HepG2 (cell line): ENCODE data around the gene BABAM1. TPM values are rescaled to one million over a fixed set of nuclear protein-coding genes. Genes with fewer than 3 reads are reported as not detected.

Source experiments
- ATF1 ChIP-seq: IDR thresholded peaks from 2 replicates; pipeline ENCODE4 v1.6.1; 2016; ENCODE audit warnings: mild to moderate bottlenecking, control low read depth
- CBX2 ChIP-seq, 2 experiments: fragments of 200-600 bp in 1 of 2; sonication (generic); formaldehyde crosslinking in 1 of 2; IDR thresholded peaks; 2 replicates each; pipeline versions ENCODE4 v1.7.0 to v1.8.1; 2018 to 2022; ENCODE audit warnings: low read depth in 2 of 2, low read length in 1 of 2, mild to moderate bottlenecking in 1 of 2, missing genetic modification reagents in 1 of 2
- DNMT1 ChIP-seq: sonication (generic); formaldehyde crosslinking; IDR thresholded peaks from 2 replicates; pipeline ENCODE4 v1.5.1; 2020; ENCODE audit warnings: mild to moderate bottlenecking, missing genetic modification reagents
- GTF3A ChIP-seq: sonication (generic); formaldehyde crosslinking; conservative IDR thresholded peaks from 2 replicates; pipeline ENCODE4 v1.4.0; 2020; ENCODE audit warnings: mild to moderate bottlenecking, missing genetic modification reagents
- HNRNPH1 ChIP-seq: fragments of 200-400 bp; formaldehyde crosslinking; optimal IDR thresholded peaks from 2 replicates; pipeline ENCODE3; 2017; ENCODE audit warnings: mild to moderate bottlenecking, low read depth, low read length
- HOXA9 ChIP-seq: sonication (generic); formaldehyde crosslinking; IDR thresholded peaks from 2 replicates; pipeline ENCODE4 v1.8.1; 2022; ENCODE audit warnings: missing genetic modification reagents, mild to moderate bottlenecking, moderate library complexity, borderline replicate concordance
- NCOA1 ChIP-seq: sonication (generic); formaldehyde crosslinking; IDR thresholded peaks from 2 replicates; pipeline ENCODE4 v1.9.0; 2021; ENCODE audit warnings: missing genetic modification reagents
- PAX8 ChIP-seq: sonication (generic); formaldehyde crosslinking; IDR thresholded peaks from 2 replicates; pipeline ENCODE4 v1.8.0; 2022; ENCODE audit warnings: mild to moderate bottlenecking, missing genetic modification reagents, borderline replicate concordance
- RFXAP ChIP-seq: sonication (generic); formaldehyde crosslinking; IDR thresholded peaks from 2 replicates; pipeline ENCODE4 v1.4.0; 2020; ENCODE audit warnings: missing genetic modification reagents, borderline replicate concordance
- RXRB ChIP-seq: IDR thresholded peaks from 2 replicates; pipeline ENCODE4 v1.6.1; 2016; ENCODE audit warnings: borderline replicate concordance, missing genetic modification reagents, missing compliant biosample characterization
- SAP130 ChIP-seq: IDR thresholded peaks from 2 replicates; pipeline ENCODE4 v1.6.1; 2016; ENCODE audit warnings: low read depth
- SNAI1 ChIP-seq: sonication (generic); formaldehyde crosslinking; IDR thresholded peaks from 2 replicates; pipeline ENCODE4 v1.5.0; 2020; ENCODE audit warnings: mild to moderate bottlenecking, missing genetic modification reagents, borderline replicate concordance
- THAP11 ChIP-seq: IDR thresholded peaks from 2 replicates; pipeline ENCODE4 v1.6.1; 2016; ENCODE audit warnings: missing biosample characterization, missing genetic modification reagents
- ZBTB3 ChIP-seq: sonication (generic); formaldehyde crosslinking; IDR thresholded peaks from 2 replicates; pipeline ENCODE4 v1.4.0; 2020; ENCODE audit warnings: low read depth, mild to moderate bottlenecking, moderate library complexity, missing genetic modification reagents, borderline replicate concordance
- ZFP36 ChIP-seq: fragments of 150-350 bp; IDR thresholded peaks from 2 replicates; pipeline ENCODE4 v1.6.1; 2018; ENCODE audit warnings: borderline replicate concordance, low read length, low read depth; ENCODE audit not compliant: partially characterized antibody
- ZFYVE20 ChIP-seq: sonication (generic); formaldehyde crosslinking; IDR thresholded peaks from 2 replicates; pipeline ENCODE4 v1.8.0; 2023; ENCODE audit warnings: low read depth, mild to moderate bottlenecking, moderate library complexity, missing genetic modification reagents, borderline replicate concordance
- ZNF367 ChIP-seq: sonication (generic); formaldehyde crosslinking; IDR thresholded peaks from 2 replicates; pipeline ENCODE4 v1.4.0; 2020; ENCODE audit warnings: missing genetic modification reagents, borderline replicate concordance
- ZNF563 ChIP-seq: sonication (generic); formaldehyde crosslinking; IDR thresholded peaks from 2 replicates; pipeline ENCODE4 v1.8.0; 2022; ENCODE audit warnings: mild to moderate bottlenecking, moderate library complexity, missing genetic modification reagents
- ZNF629 ChIP-seq: sonication (generic); formaldehyde crosslinking; conservative IDR thresholded peaks from 2 replicates; pipeline ENCODE4 v1.5.0; 2020; ENCODE audit warnings: missing genetic modification reagents
- ZNF709 ChIP-seq: sonication (generic); formaldehyde crosslinking; IDR thresholded peaks from 2 replicates; pipeline ENCODE4 v1.5.0; 2020; ENCODE audit warnings: mild to moderate bottlenecking, missing genetic modification reagents
- ZNF720 ChIP-seq: sonication (generic); formaldehyde crosslinking; IDR thresholded peaks from 2 replicates; pipeline ENCODE4 v1.4.0; 2020; ENCODE audit warnings: missing genetic modification reagents
- ZNF788 ChIP-seq: sonication (generic); formaldehyde crosslinking; IDR thresholded peaks from 2 replicates; pipeline ENCODE4 v1.5.0; 2020; ENCODE audit warnings: mild to moderate bottlenecking, missing genetic modification reagents, borderline replicate concordance
- polyA plus RNA-seq, 8 experiments: library from polyadenylated mRNA; depleted of rRNA in 3 of 8; stranded (reverse) in 7 of 8; unstranded in 1 of 8; fragments of >200 nt; fragmentation: Illumina TruSeq in 4 of 8; extraction: Trizol in 4 of 8; gene quantifications; 2 replicates each; pipeline versions ENCODE4 v1.2.1 to v1.2.3, GENCODE V29; 2011 to 2016; ENCODE audit warnings: low read depth in 4 of 8, missing spikeins in 1 of 8, mixed read lengths in 1 of 8; ENCODE audit not compliant: insufficient read depth in 1 of 8
- total RNA-seq, 5 experiments: library from RNA; depleted of rRNA; stranded (reverse); fragments of >200 nt; fragmentation: Illumina TruSeq; extraction: Trizol; gene quantifications; 2 replicates each; pipeline ENCODE4 v1.2.3, GENCODE V29; 2016; ENCODE audit warnings: low read depth in 1 of 5
- TF ChIP-seq, protein P1 (sequence below): sonication (generic); formaldehyde crosslinking; IDR thresholded peaks from 2 replicates; pipeline ENCODE4 v1.8.0; 2022; ENCODE audit warnings: mild to moderate bottlenecking, missing genetic modification reagents; ENCODE audit not compliant: insufficient replicate concordance
- TF ChIP-seq, protein P2 (sequence below): sonication (generic); formaldehyde crosslinking; IDR thresholded peaks from 2 replicates; pipeline ENCODE4 v1.5.0; 2020; ENCODE audit warnings: mild to moderate bottlenecking, low read depth, missing genetic modification reagents, borderline replicate concordance
- TF ChIP-seq, protein P3 (sequence below): sonication (generic); formaldehyde crosslinking; IDR thresholded peaks from 2 replicates; pipeline ENCODE4 v1.8.0; 2022; ENCODE audit warnings: missing genetic modification reagents, mild to moderate bottlenecking, moderate library complexity, borderline replicate concordance

The BABAM1 gene
- total and polyA plus RNA-seq, 2 of the 13 experiments (the other 11 are each of a cell fraction or from before 2014, with no cell fraction given) = 70.0 to 82.0 TPM

DNA sequence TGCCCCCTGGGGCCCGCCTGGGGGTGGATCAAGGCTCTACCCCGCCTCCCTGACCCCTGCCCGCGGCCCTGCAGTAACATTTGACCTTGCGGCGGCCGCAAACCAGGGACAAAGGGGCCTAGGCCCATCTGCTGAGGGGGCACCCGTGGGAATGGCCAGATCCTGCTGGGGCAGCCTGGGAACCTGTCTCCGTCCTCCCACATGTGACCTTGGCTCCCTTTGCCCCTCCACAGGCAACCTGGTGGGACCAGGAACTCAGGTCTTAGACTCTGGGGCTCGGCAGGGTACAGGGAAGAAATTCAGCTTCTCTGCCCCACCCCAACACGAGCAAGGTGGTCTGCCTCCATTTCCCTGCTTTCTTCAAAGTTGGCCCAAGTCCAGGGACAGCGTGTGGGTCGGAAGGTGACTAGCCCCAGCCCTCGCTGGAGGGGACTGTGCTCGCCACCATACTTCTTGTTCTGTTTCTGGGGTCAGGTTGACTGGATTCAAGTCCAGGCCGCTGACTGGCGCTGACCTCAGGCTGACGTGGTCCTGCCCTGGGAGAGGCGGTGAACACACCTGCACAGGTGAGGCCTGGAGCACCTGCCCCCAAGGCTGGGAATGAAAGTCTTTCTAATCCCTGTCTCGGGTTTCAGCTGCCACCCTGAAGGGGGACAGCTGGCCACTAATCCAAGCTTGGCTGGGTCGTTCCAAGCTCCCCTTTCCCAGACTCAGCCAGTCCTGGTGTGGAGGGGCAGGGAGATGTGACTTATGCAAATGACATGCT is 19.0 kb upstream of the BABAM1 start (continued):
- TF ChIP-seq ZNF629 (CRISPR knock-in tag) (no peak; the same call in 1 of the 2 replicates), SAP130 (CRISPR knock-in tag) (peak; percentile 85), GTF3A (CRISPR knock-in tag) (no peak), NCOA1 (peak; percentile 93; the same call in 1 of the 2 replicates), ZNF367 (CRISPR knock-in tag) (no peak), ZBTB3 (CRISPR knock-in tag) (no peak), DNMT1 (CRISPR knock-in tag) (no peak), SNAI1 (CRISPR knock-in tag) (peak; percentile 59; the same call in 1 of the 2 replicates), HNRNPH1 (no peak), ZFYVE20 (no peak), ZNF709 (CRISPR knock-in tag) (no peak), THAP11 (CRISPR knock-in tag) (peak; percentile 81), ATF1 (CRISPR knock-in tag) (peak; percentile 60), RFXAP (CRISPR knock-in tag) (no peak), CBX2 (IDR thresholded peaks at IDR 0.05; ENCODE audit: low read depth, low read length) (no peak), CBX2 (CRISPR knock-in tag; IDR thresholded peaks at IDR 0.05; ENCODE audit: low read depth) (no peak), ZNF720 (CRISPR knock-in tag) (no peak), PAX8 (no peak), ZFP36 (no peak), ZNF788 (CRISPR knock-in tag) (peak; percentile 88; the same call in 1 of the 2 replicates), HOXA9 (CRISPR knock-in tag) (no peak), RXRB (CRISPR knock-in tag) (peak; percentile 98), ZNF563 (CRISPR knock-in tag) (0 out of 2 replicates have a peak, but pooled peaks have one; percentile 29)
- TF ChIP-seq, protein P1, sequence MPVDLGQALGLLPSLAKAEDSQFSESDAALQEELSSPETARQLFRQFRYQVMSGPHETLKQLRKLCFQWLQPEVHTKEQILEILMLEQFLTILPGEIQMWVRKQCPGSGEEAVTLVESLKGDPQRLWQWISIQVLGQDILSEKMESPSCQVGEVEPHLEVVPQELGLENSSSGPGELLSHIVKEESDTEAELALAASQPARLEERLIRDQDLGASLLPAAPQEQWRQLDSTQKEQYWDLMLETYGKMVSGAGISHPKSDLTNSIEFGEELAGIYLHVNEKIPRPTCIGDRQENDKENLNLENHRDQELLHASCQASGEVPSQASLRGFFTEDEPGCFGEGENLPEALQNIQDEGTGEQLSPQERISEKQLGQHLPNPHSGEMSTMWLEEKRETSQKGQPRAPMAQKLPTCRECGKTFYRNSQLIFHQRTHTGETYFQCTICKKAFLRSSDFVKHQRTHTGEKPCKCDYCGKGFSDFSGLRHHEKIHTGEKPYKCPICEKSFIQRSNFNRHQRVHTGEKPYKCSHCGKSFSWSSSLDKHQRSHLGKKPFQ (CRISPR knock-in tag) = peak; percentile 37
- TF ChIP-seq, protein P2, sequence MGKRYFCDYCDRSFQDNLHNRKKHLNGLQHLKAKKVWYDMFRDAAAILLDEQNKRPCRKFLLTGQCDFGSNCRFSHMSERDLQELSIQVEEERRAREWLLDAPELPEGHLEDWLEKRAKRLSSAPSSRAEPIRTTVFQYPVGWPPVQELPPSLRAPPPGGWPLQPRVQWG (CRISPR knock-in tag) = no peak
- TF ChIP-seq, protein P3, sequence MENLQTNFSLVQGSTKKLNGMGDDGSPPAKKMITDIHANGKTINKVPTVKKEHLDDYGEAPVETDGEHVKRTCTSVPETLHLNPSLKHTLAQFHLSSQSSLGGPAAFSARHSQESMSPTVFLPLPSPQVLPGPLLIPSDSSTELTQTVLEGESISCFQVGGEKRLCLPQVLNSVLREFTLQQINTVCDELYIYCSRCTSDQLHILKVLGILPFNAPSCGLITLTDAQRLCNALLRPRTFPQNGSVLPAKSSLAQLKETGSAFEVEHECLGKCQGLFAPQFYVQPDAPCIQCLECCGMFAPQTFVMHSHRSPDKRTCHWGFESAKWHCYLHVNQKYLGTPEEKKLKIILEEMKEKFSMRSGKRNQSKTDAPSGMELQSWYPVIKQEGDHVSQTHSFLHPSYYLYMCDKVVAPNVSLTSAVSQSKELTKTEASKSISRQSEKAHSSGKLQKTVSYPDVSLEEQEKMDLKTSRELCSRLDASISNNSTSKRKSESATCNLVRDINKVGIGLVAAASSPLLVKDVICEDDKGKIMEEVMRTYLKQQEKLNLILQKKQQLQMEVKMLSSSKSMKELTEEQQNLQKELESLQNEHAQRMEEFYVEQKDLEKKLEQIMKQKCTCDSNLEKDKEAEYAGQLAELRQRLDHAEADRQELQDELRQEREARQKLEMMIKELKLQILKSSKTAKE = peak; percentile 99
